Astrocyte (in vitro differentiated cells and primary cell): Measurements from ENCODE around the gene VWF.

Experiments
- CTCF ChIP-seq: IDR thresholded peaks from 2 replicates; pipeline ENCODE4 v1.5.1; 2011; ENCODE audit warnings: low read depth, mild to moderate bottlenecking, inconsistent platforms, low read length, moderate library complexity; ENCODE audit not compliant: insufficient read depth
- EZH2 ChIP-seq: IDR thresholded peaks from 2 replicates; pipeline ENCODE4 v1.6.1; 2012; ENCODE audit warnings: mild to moderate bottlenecking, low read length, inconsistent platforms; ENCODE audit not compliant: insufficient read depth

- TF ChIP-seq CTCF = no peak
- no peak for TF ChIP-seq EZH2
These were observed 41.9 kb downstream of the VWF start for GRCh38 chr12:6082613-6083012.
